ENCODE measurements around the gene CASQ2. TPM values are rescaled to one million over a fixed set of nuclear protein-coding genes. Genes with fewer than 3 reads are reported as not detected.

CASQ2 gene
- total RNA-seq, 2 experiments from 2014 or later: not detected

GRCh38 chr1:115753361-115753760 lies 15.2 kb downstream of the CASQ2 start:
- no peaks in the 10 kb centered on the region for H3K9me3 Mint-ChIP-seq
- H3K27me3 Mint-ChIP-seq: peaks cover 17% of the 10 kb centered on the region
- ChIA-PET POLR2A (no interaction called here), CTCF (interaction anchor here (1.6 kb wide), 1 partner anchor 47 kb away, joined by 4 read pairs; no protein-coding TSS in a partner anchor)
- H3K27ac Mint-ChIP-seq: no peak overlapping the region
- H3K4me3 Mint-ChIP-seq: no peak overlapping the region
- H3K36me3 Mint-ChIP-seq: no peaks in the 10 kb centered on the region
- intact Hi-C loops (cut with micrococcal nuclease): no loop called here
- no peak for DNase-seq
- H3K4me1 Mint-ChIP-seq (ENCODE audit: low read depth): no peaks in the 10 kb centered on the region

- Mint-ChIP-seq H3K27ac (no peak overlapping the region), H3K27me3 (peaks cover 19% of the 10 kb centered on the region), H3K9me3 (no peaks in the 10 kb centered on the region), H3K4me3 (no peak overlapping the region), H3K4me1 (ENCODE audit: low read depth) (no peaks in the 10 kb centered on the region), H3K36me3 (no peaks in the 10 kb centered on the region)
- POLR2A ChIA-PET: no interaction called here
- DNase-seq: no peak
- intact Hi-C loops (cut with micrococcal nuclease): loop anchor here (10.0 kb wide), 1 partner anchor 74 kb away; no protein-coding TSS in a partner anchor
- CTCF ChIA-PET: no interaction called here
Observed at GRCh38 chr1:115748401-115749150, 19.9 kb downstream of the CASQ2 start.

DNA sequence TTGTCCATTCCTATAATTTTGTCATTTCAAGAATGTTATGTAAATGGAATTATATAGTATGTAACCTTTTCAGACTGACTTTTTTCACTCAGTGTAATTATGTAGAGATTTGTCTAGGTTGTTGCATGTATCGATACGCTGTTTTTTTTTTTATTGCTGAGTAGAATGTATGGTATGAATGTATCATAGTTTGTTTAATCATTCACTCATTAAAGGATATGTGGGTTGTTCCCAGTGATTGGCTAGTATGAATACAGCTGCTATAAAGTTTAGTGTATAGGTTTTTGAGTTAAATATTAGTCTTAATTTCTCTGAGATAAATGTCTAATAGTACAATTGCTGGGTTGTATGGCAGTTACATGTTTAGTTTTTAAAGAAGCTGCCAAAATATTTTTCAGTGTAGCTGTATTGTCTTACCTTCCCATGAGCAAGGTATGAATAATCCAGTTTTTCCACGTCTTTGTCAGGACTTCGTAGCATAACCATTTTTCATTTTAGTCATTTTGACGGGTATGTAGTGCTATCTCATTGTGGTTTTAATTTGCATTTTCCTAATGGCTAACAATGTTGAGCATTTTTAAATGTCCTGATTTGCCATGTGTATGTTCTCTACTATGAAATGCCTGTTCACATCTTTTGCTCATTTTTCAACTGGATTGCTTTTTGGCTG lies 22.4 kb downstream of the CASQ2 start:
- no peaks in the 10 kb centered on the region for H3K9me3 Mint-ChIP-seq
- no peak overlapping the region for H3K4me3 Mint-ChIP-seq
- H3K36me3 Mint-ChIP-seq: no peaks in the 10 kb centered on the region
- no peak overlapping the region for H3K27ac Mint-ChIP-seq
- POLR2A ChIA-PET: no interaction called here
- CTCF ChIA-PET: no interaction called here
- no peaks in the 10 kb centered on the region for H3K4me1 Mint-ChIP-seq (ENCODE audit: low read depth)
- H3K27me3 Mint-ChIP-seq: peaks cover 9% of the 10 kb centered on the region
- intact Hi-C loops (cut with micrococcal nuclease): loop anchor here (10.0 kb wide), 1 partner anchor 71 kb away; no protein-coding TSS in a partner anchor
- no peak for DNase-seq

DNA sequence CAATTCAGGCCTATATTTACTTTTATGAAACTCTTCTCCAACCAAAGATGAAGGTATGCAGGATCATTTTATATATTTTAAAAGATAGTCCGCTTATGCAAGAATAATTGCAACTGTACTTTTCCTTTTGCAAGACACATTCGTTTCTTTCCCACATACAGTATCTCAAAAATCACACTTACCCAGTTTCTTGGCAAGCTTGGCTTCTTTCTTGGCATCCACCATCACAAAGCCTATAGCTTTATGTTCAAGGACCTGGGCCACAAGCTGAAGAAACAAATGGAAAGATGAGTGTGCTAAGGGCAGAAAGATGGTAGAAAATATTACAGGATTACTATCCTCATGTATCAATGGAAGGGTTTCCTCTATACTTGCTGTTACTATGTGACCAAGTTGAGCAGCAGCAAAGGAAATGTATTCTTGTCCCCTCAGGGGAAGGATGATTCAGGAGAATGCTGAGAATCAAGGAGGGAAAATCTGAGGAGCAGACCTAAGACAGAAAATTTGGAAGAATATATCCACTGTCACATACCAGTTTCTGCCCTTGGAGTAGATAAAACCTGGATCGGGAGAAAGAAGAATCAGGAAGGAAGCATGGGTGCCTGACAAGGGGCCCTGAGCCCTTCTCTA lies 23.8 kb downstream of the CASQ2 start:
- CTCF ChIA-PET: no interaction called here
- Mint-ChIP-seq H3K27ac (no peak overlapping the region), H3K4me1 (ENCODE audit: low read depth) (no peaks in the 10 kb centered on the region)

DNA sequence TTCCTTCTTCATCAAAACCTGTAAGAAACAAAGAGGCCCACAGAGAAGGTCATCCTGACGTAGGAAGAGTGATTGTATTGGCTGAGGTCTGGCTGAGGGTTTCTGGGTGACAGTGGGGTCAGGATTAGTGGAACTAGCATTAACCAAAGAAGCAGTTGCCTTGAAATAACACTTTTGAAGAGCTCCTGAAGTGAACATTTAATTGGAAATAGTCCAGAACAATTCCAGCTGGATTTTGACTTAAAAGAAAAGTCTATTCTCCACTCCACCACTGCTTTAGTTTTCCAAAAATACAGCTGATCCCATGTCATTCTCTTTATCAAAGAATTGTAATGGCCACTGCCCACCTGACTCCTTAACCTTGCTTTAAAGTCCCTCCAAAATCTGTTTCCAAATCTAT lies 27.7 kb downstream of the CASQ2 start:
- DNase-seq: no peak
- Mint-ChIP-seq H3K4me3 (no peak overlapping the region), H3K4me1 (ENCODE audit: low read depth) (no peaks in the 10 kb centered on the region), H3K27me3 (peaks cover 5% of the 10 kb centered on the region), H3K27ac (no peak overlapping the region), H3K36me3 (no peaks in the 10 kb centered on the region), H3K9me3 (no peaks in the 10 kb centered on the region)
- CTCF ChIA-PET: interaction anchor here (2.1 kb wide), 1 partner anchor 34 kb away, joined by 5 read pairs; no protein-coding TSS in a partner anchor
- POLR2A ChIA-PET: no interaction called here
- intact Hi-C loops (cut with micrococcal nuclease): loop anchor here (10.0 kb wide), 1 partner anchor 66 kb away; no protein-coding TSS in a partner anchor

More for the DNA sequence above, 23.8 kb downstream of the CASQ2 start:
- no peak for DNase-seq
- POLR2A ChIA-PET: no interaction called here
- Mint-ChIP-seq H3K36me3 (no peaks in the 10 kb centered on the region), H3K4me3 (no peak overlapping the region), H3K27me3 (peaks cover 7% of the 10 kb centered on the region), H3K9me3 (no peaks in the 10 kb centered on the region)
- intact Hi-C loops (cut with micrococcal nuclease): loop anchor here (10.0 kb wide), 1 partner anchor 70 kb away; no protein-coding TSS in a partner anchor

DNA sequence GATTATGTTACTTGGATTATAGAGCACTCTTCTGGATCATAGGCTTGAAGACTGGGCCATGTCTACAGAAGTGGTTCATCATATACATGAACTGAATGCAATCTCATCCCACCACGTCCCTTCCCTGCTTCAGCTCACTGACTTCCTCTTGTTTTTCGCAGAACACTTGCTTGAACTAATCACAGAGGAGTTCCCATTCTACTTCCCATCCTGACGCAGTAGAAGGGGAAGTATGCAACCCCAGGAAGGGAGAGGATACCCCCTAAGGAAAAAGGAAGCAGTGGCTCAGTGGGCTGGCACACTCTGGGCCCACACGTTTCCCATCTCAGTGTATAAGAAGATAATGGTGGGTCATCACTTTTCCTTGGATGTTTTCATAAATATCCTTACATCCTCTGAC lies 36.2 kb downstream of the CASQ2 start:
- POLR2A ChIA-PET: no interaction called here
- H3K27me3 Mint-ChIP-seq: peaks cover 5% of the 10 kb centered on the region
- CTCF ChIA-PET: interaction anchor here (1.8 kb wide), 1 partner anchor 26 kb away, joined by 4 read pairs; no protein-coding TSS in a partner anchor
- no peak for DNase-seq
- H3K27ac Mint-ChIP-seq: no peak overlapping the region
- no peaks in the 10 kb centered on the region for H3K4me1 Mint-ChIP-seq (ENCODE audit: low read depth)
- H3K4me3 Mint-ChIP-seq: no peak overlapping the region
- no peaks in the 10 kb centered on the region for H3K9me3 Mint-ChIP-seq
- intact Hi-C loops (cut with micrococcal nuclease): no loop called here
- H3K36me3 Mint-ChIP-seq: no peaks in the 10 kb centered on the region

DNA sequence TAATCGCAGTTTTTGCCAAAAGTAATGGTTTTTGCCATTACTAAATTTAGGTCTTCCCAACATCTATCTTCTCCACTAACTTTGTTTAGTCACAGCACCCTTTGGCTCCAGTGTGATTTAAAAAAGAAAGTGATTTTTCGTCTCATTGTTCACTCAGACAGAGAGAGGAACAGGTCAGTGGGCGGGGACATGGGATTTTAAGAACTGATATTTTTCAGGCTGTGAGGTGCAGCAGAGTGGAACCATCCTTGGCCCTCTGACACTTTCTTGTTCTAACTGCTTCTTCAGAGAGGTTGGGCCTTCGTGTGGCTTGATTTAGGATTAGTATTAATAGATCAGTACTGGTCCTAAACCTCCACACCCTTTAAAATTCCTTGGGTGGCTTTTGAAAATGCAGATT lies 38.8 kb downstream of the CASQ2 start:
- intact Hi-C loops (cut with micrococcal nuclease): no loop called here
- no peak for DNase-seq
- peaks cover 3% of the 10 kb centered on the region for H3K27me3 Mint-ChIP-seq
- H3K36me3 Mint-ChIP-seq: no peaks in the 10 kb centered on the region
- no peaks in the 10 kb centered on the region for H3K4me1 Mint-ChIP-seq (ENCODE audit: low read depth)
- H3K9me3 Mint-ChIP-seq: no peaks in the 10 kb centered on the region
- H3K27ac Mint-ChIP-seq: no peak overlapping the region
- no peak overlapping the region for H3K4me3 Mint-ChIP-seq
- CTCF ChIA-PET: no interaction called here
- POLR2A ChIA-PET: no interaction called here

DNA sequence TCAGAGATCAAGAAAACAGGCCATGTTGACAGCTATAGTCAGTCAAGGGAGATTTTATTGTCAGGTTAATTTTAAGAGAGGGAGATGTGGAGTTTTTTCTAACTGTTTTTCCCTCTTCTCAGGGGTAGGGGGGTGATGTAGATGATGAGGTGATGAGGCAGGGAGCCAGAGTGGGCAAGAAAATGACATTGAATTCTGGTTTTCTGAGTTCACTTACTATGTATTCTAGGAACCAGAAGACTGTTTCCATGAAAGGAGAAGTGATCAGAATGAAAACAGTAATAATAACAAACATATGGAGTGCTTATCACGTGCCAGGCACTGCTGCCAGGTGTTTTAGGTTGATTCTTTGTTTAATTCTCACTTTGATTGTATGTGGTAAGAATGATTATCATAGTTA lies 40.2 kb downstream of the CASQ2 start:
- no peak for DNase-seq
- Mint-ChIP-seq H3K9me3 (no peaks in the 10 kb centered on the region), H3K4me3 (no peak overlapping the region), H3K4me1 (ENCODE audit: low read depth) (no peaks in the 10 kb centered on the region), H3K27me3 (peaks cover 4% of the 10 kb centered on the region), H3K27ac (no peak overlapping the region), H3K36me3 (no peaks in the 10 kb centered on the region)
- intact Hi-C loops (cut with micrococcal nuclease): no loop called here
- ChIA-PET POLR2A (no interaction called here), CTCF (no interaction called here)

DNA sequence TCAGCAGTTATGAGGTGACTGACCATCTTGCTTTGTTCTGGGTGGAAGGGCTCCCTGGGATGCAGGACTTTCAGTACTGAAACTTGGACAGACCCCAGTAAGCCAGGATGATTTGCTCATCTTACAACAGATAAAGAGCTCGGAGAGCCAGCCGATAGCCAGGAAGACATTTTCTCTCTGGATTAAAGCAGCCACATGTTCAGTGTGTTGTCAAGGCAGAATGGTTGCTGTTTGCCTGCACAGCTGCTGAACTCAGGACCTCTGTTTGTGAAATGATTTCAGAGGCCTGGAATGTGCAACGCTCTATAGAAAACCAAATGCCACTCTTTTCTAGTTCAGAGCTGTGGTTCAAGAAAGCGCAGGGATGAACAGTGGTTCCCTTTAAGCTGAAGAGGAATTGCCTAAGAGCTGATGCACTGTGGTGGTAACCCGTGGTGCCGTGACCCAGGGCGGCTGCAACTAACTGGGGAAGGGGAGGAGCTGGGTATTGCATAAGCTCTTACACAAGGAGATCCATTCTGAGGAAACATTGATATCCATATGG lies 40.7 kb downstream of the CASQ2 start:
- Mint-ChIP-seq H3K27me3 (peaks cover 3% of the 10 kb centered on the region), H3K27ac (no peak overlapping the region), H3K4me1 (ENCODE audit: low read depth) (no peaks in the 10 kb centered on the region), H3K9me3 (no peaks in the 10 kb centered on the region), H3K36me3 (no peaks in the 10 kb centered on the region), H3K4me3 (no peak overlapping the region)
- intact Hi-C loops (cut with micrococcal nuclease): no loop called here
- no peak for DNase-seq
- CTCF ChIA-PET: no interaction called here
- POLR2A ChIA-PET: no interaction called here

DNA sequence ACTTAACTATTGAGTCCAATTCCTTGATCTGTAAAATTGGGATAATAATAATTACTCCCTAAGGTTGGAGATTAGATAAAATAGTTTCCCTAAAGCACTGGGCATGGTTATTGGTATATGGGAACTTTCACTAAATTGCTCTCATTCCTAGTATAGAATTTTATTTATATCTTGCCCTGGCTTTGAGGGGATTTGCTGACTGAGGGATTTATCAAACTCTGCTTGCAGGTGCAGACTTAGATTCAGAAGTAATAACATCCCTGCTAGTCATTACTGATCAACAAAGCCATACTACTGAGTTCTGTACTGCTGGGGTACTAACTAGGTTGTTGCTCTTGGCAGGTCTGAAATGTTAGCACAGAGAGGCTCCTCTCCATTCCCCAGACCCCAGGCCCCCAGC lies 41.9 kb downstream of the CASQ2 start:
- DNase-seq: no peak
- intact Hi-C loops (cut with micrococcal nuclease): no loop called here
- peaks cover 2% of the 10 kb centered on the region for H3K27me3 Mint-ChIP-seq
- no peak overlapping the region for H3K4me3 Mint-ChIP-seq
- ChIA-PET POLR2A (no interaction called here), CTCF (no interaction called here)
- no peaks in the 10 kb centered on the region for H3K9me3 Mint-ChIP-seq
- no peaks in the 10 kb centered on the region for H3K36me3 Mint-ChIP-seq
- no peaks in the 10 kb centered on the region for H3K4me1 Mint-ChIP-seq (ENCODE audit: low read depth)
- no peak overlapping the region for H3K27ac Mint-ChIP-seq

- no peak overlapping the region for H3K27ac Mint-ChIP-seq
- CTCF ChIA-PET: no interaction called here
- H3K4me1 Mint-ChIP-seq (ENCODE audit: low read depth): no peaks in the 10 kb centered on the region
- peaks cover 2% of the 10 kb centered on the region for H3K27me3 Mint-ChIP-seq
- intact Hi-C loops (cut with micrococcal nuclease): no loop called here
- POLR2A ChIA-PET: no interaction called here
- H3K4me3 Mint-ChIP-seq: no peak overlapping the region
- H3K36me3 Mint-ChIP-seq: no peaks in the 10 kb centered on the region
- H3K9me3 Mint-ChIP-seq: no peaks in the 10 kb centered on the region
- DNase-seq: no peak
Observed at GRCh38 chr1:115726161-115726560, 42.4 kb downstream of the CASQ2 start.

- CTCF ChIA-PET: no interaction called here
- intact Hi-C loops (cut with micrococcal nuclease): no loop called here
- POLR2A ChIA-PET: no interaction called here
- no peak for DNase-seq
- H3K27me3 Mint-ChIP-seq: peaks cover 2% of the 10 kb centered on the region
- H3K4me1 Mint-ChIP-seq (ENCODE audit: low read depth): no peaks in the 10 kb centered on the region
- no peak overlapping the region for H3K27ac Mint-ChIP-seq
- no peak overlapping the region for H3K4me3 Mint-ChIP-seq
- H3K9me3 Mint-ChIP-seq: no peaks in the 10 kb centered on the region
- no peaks in the 10 kb centered on the region for H3K36me3 Mint-ChIP-seq
Observed at GRCh38 chr1:115725600-115725999, 42.9 kb downstream of the CASQ2 start.
